ENCODE results near the gene KRTAP2-2.
"Not testable (repeated sequence)": the region's sequence is repeated elsewhere in the genome, so short reads cannot be mapped to it uniquely, and the experiment has no call there.

KRTAP2-2 gene, protein sequence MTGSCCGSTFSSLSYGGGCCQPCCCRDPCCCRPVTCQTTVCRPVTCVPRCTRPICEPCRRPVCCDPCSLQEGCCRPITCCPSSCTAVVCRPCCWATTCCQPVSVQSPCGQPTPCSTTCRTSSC

DNA sequence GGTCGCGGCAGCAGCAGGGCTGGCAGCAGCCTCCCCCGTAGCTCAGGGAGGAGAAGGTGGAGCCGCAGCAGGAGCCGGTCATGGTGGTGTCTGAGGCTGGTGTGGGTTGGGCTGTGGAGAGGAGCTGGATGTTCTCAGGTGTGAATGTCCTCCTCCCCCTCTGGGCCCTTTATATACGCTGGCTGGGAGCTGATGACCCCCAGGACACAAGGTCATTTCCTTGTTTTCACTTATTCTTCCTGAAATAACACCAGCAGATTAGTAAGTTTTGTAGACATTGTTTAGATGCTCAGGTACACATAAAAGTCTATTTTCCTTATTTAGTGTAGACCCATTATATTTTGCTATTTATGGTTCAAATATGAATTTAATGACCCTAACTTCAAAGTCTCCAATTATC, at the start of gene KRTAP2-2:
Gene KRTAP2-2, minus strand, starts transcription at position 101 of the 400 bp plus-strand sequence. Its CDS starts 19 bp downstream, at position 82.
- not testable (repeated sequence) for DNase-seq (ENCODE audit: low read depth)

DNA sequence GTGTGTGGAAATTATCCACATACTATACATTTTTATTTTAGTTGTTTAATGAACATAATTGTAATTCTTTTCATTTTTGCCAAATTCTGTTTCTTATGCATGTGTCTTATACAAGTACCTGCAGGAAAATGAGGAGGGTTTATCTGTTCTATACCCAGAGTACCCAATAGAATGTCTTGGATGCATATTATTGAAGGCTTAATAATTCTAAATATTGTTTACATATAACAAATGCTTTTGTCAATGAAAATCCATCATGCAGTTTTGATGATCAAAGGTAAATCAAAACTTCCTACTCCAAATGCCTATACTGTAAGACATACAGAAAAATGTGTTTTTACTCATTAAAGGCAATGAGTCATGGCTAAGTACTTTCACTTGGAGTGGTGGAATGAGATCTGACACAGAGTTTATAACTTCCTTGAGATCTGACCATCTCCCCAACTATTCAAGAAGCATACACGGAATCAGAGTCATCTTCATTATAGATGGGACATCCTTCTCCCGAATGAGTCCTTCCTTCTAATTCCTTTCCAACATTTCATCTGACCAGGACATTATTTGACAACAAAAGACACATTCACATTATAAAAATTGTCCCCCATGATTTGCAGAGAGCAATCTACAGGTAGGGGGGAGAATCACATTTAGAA, 49.5 kb upstream of the KRTAP2-2 start:
- DNase-seq (ENCODE audit: low read depth): not testable (repeated sequence)

DNA sequence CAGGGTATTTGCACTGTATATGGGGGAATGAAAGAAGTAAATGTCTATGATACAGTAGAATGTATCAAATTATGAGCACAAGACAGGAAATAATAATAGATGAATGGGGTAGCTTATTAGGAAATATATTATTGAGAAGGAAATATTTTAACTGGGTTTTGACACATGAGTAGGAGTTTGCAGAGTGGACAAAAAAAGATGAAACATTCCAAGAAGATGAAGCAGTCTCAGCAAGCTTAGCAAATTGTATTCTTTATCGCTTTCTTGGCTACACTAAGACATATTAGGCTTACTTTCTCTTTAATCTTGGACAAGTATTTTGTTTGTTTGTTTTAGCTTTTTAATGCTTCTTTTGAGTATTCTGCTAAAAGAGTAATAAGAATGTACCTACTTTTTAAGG, 48.9 kb upstream of the KRTAP2-2 start:
- DNase-seq (ENCODE audit: low read depth): no peak

DNA sequence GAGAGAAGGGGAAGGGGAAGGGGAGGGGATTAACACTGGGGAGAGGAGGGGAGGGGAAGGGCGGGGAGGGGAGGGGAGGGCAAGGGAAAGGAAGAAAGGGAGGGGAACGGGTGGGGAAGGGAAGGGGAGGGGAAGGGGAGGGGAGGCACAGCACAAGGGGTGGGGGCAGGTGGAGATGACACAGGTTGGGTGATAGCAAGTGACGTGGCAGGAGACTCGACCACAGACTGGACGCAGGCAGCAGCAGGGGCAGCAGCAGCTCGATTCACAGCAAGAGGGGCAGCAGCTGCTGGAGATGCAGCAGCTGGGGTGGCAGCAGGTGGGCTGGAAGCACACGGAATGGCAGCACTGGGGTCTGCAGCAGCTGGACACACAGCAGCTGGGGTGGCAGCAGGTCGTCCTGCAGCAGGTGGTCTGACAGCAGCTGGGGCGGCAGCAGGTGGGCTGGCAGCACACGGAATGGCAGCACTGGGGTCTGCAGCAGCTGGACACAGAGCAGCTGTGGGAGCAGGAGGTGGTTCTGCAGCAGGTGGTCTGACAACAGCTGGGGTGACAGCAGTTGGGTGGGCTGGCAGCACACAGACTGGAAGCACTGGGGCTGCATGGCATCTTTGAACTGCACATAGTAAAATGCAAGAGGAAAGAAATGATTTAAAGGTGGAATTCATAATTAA, 46.7 kb upstream of the KRTAP2-2 start, which contains the start of gene KRTAP4-16:
Gene KRTAP4-16, minus strand, starts transcription at position 624 of the 674 bp plus-strand sequence. Its CDS starts 0 bp downstream, at position 624.
- no peak for DNase-seq (ENCODE audit: low read depth)

DNA sequence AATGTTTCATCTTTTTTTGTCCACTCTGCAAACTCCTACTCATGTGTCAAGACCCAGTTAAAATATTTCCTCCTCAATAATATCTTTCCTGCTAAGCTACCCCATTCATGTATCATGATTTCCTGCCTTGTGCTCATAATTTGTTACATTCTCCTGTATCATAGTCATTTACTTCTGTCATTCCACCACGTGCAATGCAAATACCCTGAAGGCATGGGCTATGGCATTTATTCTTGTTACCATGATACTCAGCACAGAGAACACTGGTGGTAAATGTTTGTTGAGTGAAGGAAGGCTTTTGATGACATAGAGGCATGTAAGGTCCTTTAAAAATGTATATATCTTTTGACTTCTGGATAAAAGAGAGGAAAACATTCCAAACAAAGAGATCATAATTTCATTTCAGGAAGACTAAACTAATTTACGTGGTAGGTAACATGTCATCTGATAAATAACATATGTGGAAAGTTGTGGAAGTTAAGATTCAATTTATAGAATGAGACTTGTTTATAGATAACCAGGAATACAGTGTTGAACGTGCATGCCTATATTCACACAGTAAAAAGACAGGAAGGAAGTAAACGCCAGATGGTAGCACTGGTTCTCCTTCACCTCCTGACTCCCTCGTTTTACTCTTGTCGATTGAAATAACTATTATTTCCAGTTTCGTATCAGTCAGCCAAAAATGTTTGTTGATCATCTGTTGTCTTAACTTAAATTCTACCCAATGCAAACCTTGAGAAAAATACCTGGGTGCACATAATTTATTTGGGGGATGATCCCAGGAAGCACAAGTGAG, 44.9 kb upstream of the KRTAP2-2 start:
- peak; percentile 73 for DNase-seq (ENCODE audit: low read depth)

DNA sequence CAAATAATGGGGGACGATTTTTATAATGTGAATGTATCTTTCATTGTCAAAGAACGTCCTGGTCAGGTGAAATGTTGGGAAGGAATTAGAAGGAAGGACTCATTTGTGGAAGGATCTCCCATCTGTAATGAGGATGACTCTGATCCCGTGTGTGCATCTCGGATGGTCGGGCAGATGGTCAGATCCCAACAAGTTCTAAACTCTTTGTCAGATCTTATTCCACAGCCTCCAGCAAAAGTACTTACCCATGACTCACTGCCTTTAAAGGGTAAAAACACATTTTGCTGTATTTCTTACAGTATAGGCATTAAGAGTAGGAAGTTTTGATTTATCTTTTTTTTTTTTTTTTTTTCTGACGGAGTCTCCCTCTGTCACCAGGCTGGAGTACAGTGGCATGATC, 43.5 kb upstream of the KRTAP2-2 start:
- no peak for DNase-seq (ENCODE audit: low read depth)

DNA sequence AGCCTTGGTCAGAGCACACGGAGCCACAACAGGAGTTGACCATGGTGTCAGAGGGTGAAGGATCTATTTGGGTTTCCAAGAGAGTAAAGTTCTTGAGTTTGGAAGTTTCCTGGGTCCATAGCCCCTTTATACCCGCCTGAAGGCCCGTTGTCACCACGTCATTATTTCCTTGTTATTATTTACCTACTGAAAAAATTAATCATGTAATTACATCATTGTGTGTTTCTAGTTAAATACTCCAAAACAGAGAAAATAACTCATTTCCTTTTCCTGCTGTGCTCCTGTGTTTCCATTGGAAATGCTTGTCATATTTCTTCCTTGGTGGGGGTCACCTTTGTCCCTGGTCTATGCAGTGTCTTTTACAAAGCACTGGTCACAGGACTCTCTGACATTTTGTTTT, 43.0 kb upstream of the KRTAP2-2 start, which contains the start of gene KRTAP4-8:
Gene KRTAP4-8, minus strand, starts transcription at position 101 of the 400 bp plus-strand sequence. Its CDS starts 58 bp downstream, at position 43.
- DNase-seq (ENCODE audit: low read depth): no peak

DNA sequence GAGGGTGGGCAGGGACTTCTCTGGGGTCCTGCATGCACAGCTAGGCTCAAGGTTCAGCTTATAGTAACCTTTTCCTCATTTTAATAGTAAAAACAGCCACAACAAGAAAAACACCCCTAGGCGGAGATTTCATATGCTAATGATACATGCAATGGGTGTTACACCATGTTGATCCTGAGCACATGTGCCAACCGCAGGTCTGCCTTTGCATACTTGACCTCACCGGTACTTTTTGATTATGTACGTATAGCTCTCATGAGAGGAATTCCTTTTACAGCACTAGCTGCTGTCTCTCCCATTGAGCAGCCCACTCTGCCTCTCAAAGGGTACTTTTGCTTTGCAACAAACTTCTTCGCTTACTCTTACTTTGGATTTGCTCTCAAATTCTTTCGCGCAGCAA, 41.0 kb upstream of the KRTAP2-2 start:
- DNase-seq (ENCODE audit: low read depth): no peak

DNA sequence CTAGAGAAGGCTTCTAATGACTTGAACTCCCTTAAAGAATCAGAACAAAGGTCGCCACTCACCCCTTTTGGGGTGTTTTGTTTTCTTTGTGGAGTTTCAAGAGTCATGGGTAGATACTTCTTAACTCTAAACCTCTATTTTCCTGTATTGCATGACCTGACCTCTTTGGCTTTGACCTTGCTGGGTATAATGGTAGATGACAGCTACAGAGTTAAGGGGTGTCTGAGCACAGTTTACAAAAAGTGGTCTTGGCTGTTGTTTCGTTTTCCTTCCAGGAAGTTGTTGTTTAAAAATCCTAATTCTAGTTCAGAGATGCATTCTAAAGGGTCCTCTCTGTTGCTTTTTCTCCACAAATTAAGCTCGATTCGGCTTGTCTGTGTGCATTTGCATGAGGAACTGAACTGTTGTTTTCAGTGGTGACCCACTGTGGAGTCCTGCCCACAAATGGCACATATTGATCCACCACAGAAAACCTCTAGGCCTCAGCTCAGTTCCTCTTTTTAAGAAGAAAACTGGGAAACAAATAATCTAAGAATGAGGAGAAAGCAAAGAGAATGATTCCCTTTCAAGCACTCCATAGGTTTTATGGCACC, 33.8 kb upstream of the KRTAP2-2 start:
- DNase-seq (ENCODE audit: low read depth): not testable (repeated sequence)

DNA sequence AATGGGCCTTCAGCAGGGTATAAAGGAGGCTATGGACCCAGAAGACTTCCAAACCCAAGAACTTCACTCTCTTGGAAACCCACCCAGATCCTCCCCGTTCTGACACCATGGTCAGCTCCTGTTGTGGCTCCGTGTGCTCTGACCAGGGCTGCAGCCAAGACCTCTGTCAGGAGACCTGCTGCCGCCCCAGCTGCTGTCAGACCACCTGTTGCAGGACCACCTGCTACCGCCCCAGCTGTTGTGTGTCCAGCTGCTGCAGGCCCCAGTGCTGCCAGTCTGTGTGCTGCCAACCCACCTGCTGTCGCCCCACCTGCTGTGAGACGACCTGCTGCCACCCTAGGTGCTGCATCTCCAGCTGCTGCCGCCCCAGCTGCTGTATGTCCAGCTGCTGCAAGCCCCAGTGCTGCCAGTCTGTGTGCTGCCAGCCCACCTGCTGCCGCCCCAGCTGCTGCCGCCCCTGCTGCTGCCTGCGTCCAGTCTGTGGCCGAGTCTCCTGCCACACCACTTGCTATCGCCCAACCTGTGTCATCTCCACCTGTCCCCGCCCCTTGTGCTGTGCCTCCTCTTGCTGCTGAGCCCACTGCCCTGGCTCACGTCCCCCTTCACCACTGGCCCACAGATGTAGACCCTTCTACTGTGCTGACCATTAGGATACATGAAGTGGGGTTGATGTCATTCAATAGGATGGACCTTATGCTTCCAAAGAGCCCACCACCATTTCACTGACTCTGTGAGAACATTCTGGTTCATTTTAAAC, 29.2 kb upstream of the KRTAP2-2 start, which contains the start of gene KRTAP4-7:
Gene KRTAP4-7, plus strand, starts transcription at position 51 of the 757 bp plus-strand sequence. Its CDS starts 57 bp downstream, at position 108.
- DNase-seq (ENCODE audit: low read depth): not testable (repeated sequence)

DNA sequence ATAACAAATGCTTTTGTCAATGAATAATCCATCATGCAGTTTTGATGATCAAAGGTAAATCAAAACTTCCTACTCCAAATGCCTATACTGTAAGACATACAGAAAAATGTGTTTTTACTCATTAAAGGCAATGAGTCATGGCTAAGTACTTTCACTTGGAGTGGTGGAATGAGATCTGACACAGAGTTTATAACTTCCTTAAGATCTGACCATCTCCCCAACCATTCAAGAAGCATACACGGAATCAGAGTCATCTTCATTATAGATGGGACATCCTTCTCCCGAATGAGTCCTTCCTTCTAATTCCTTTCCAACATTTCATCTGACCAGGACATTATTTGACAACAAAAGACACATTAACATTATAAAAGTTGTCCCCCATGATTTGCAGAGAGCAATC, 28.4 kb upstream of the KRTAP2-2 start:
- not testable (repeated sequence) for DNase-seq (ENCODE audit: low read depth)

DNA sequence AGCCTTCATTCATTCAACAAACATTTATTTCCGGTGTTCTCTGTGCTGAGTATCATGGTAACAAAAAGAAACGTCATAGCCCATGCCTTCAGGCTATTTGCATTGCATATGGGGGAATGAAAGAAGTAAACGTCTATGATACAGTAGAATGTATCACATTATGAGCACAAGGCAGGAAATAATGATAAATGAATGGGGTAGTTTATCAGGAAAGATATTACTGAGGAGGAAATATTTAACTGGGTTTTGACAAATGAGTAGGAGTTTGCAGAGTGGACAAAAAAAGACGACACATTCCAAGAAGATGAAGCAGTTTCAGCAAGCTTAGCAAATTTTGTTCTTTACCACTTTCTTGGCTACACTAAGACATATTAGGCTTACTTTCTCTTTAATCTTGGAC, 27.6 kb upstream of the KRTAP2-2 start:
- no peak for DNase-seq (ENCODE audit: low read depth)

DNA sequence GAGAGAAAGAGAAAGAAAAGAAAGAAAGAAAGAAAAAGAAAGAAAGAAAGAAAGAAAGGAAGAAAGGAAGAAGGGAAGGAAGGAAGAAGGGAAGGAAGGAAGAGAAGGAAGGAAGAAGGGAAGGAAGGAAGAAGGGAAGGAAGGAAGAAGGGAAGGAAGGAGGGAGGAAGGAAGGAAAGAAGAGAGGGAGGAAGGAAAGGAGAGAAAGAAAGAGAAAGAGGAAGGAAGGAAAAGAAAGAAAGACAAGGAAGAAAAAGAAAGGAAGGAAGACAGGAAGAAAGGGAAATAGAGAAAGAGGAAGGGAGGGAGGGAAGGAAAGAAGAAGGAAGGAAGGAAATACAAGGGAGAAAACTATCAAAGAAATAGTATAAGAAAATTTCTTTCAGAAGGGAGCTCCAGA, 21.8 kb upstream of the KRTAP2-2 start:
- DNase-seq (ENCODE audit: low read depth): no peak

DNA sequence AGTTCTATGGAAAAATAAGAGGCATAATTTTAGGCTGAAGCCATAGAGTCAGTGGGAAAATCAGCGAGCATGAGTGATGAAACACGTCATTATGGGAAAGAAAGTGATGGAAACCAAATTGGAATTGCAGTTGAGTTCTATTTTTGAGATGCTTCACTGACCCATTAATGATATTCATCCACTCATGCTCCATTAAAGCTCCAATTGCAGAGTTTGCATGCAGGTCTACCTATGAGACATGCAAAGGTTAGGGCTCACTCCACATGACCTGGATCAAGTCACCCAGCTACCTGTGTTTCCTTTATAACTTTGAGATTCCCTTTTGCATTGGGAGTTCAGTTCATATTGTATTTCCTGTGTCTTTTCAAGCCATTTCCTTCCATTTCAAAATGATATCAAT, 18.6 kb upstream of the KRTAP2-2 start:
- DNase-seq (ENCODE audit: low read depth): no peak

DNA sequence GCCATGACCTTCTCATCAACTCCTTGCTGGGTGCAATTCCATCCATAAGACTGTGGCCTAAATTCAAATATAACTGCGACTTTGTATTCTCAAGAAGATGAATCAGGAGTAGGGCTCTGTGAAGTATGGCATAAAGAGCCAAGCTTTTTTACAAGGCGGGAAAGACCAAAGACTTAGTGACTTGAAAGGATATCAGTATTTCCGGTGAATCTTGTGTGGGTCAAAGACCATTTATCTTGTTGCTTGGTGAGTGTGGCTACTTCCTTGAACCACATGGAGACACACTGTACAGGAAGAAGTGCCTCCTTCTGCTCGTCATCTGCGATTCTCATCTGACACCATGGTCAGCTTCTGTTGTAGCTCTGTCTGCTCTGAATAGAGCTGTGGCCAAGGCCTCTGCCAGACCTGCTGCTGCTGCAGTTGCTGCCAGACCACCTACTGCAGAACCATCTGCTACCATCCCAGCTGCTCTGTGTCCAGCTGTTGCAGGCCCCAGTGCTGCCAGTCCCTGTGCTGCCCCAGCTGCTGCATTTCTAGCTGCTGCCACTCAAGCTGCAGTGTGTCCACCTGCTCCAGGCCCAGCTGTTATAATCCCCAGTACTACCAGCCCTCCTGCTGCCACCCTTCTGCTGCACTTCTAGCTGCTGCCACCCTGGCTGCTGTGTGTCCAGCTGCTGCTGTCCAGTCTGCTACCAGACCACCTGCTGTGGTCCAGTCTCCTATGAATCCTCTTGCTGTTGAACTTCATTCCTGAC, 16.8 kb upstream of the KRTAP2-2 start:
- DNase-seq (ENCODE audit: low read depth): no peak

DNA sequence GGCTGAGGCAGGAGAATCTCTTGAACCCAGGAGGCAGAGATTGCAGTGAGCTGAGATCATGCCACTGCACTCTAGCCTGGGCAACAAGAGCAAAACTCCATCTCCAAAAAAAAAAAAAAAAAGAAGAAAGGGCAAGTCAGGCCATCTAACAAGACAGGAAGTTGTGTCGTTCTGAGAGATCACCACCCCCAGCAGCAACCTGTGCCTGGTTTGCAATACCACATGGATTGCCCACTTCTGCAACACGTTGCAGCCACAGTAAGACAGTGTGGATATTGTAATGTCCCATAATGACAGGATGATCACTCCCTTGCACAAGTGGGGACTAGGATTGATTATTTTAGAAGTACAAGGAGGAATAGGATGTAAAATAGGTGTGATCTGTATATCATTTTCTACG, 14.0 kb upstream of the KRTAP2-2 start:
- DNase-seq (ENCODE audit: low read depth): no peak

DNA sequence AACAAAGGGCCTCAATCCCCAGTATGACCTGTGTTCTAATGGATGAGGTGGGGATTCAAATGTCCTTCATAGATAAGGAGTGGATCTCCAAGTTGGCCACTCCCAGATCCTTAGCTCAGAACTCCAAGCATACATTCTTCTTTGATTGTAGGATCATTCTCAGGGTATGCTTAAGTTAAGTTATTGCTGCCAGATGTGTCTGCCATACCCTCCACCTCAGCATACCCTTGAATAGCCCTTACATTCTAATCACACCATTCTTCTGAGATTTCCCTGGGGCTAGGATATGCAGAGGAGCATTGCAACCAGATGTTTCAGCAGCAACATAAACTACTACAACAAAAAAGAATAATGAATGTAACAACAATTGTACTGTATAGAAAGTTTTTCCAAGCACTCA, 12.3 kb upstream of the KRTAP2-2 start:
- no peak for DNase-seq (ENCODE audit: low read depth)

DNA sequence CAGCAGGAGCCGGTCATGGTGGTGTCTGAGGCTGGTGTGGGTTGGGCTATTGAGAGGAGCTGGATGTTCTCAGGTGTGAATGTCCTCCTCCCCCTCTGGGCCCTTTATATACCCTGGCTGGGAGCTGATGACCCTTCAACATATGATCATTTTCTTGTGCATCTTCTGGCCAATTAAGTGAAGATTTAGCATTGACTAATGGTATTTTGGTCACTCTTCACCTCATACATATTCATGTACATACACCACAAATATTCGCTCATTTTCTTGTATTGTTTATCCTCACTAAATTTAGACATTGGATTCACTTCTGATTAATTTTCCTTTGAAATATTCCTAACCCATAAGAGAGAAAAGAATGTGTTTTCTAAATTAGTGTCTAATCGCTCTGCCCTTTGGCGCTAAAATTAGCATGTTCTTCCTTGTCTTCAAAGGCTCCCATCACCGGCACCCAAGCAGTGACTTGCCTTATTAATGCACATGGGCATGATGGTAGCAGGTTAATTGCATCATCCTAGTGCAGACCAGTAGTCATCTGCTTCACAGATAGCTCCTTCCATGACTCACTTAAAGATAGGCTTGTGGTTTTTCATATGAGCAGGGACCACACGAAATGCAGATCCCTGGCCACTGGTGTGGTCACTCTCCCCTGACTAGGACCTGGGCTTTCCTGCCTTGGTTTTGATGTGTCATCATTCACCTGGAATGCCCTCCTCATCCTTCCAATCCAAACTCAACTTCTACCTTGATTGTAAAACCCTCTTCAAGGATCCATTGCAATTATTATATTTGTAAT, 11.0 kb upstream of the KRTAP2-2 start, which contains the start of gene KRTAP2-4:
Gene KRTAP2-4, minus strand, starts transcription at position 51 of the 796 bp plus-strand sequence. Its CDS starts 34 bp downstream, at position 17.
- DNase-seq (ENCODE audit: low read depth): peak; percentile 86

DNA sequence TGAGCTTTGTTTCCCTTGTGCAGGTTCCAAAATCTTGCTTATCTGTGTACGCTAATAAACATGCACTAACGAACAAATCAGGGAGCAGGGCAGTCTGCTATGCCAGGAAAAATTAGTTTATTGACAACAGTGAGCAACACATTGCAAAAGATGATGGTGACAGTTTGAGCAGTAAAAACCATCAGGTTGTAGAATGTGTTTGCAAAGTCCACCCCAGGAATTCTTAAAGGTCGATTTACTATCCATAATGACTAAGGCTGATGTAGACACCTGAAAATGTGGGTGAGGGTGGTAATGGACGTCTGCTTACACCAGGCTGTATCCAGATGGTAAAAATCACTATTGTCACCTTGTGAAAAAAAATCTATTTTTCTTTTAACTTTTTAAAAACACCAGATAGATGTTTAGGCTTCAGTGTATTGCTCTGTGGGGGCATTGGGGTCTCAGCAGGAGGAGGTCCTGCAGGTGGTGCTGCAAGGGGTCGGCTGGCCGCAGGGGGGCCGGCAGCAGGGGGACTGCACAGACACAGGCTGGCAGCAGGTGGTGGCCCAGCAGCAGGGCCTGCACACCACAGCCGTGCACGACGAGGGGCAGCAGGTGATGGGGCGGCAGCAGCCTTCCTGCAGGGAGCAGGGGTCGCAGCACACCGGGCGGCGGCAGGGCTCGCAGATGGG, 10.1 kb upstream of the KRTAP2-2 start:
- not testable (repeated sequence) for DNase-seq (ENCODE audit: low read depth)
